HG03342 (cell line): ENCODE data around the gene CELF3.

Experiments
- ATAC-seq: cut with Tn5 transposase; IDR thresholded peaks from one replicate; pipeline ENCODE4 v1.9.1; 2021; ENCODE audit warnings: mild to moderate bottlenecking, moderate library complexity; ENCODE audit not compliant: unreplicated experiment

Gene CELF3

DNA sequence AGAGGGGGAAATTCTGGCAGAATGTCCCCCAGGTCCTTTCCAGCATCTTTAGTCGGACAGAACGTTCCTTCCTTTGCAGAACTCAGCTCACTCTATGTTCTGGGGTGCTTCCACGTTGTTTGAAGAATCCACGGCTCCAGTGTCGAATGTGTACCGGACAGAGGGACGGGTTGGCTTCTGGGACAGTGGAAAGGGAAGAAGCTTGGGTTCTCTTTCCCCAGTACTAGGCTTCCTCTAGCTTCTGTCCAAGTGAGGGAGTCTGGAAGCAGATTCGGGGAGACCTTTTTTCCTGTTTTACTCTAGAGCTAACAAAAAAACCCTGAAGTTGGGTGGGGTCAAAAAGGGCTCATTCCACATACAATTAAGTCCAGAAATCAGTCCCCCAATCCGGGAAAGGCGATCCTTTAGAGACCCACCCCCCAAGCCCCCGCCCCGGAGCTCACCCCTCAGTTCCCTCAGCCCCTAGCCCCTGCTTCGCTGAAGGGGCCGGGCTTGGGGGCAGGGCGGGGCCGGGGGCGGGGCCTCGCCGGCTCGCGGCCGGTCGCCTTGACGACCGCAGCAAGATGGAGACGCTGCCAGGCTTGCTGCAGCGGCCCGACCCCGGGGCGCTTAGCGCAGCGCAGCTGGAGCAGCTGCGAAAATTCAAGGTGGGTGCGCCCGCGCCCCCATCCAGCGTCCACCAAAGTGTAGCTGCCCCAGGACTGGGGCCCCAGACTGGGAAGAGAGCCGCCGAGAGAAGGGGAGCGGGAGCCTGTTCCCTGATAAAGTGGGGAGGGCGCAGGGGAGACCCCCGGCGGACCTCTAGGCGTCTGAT is 4.6 kb upstream of the CELF3 start, which contains the start of gene RIIAD1:
TSS of gene RIIAD1 (plus strand) at position 549 of the 814 bp plus-strand sequence. CDS start at position 564, 15 bp downstream.
- peak; percentile 74 for ATAC-seq

DNA sequence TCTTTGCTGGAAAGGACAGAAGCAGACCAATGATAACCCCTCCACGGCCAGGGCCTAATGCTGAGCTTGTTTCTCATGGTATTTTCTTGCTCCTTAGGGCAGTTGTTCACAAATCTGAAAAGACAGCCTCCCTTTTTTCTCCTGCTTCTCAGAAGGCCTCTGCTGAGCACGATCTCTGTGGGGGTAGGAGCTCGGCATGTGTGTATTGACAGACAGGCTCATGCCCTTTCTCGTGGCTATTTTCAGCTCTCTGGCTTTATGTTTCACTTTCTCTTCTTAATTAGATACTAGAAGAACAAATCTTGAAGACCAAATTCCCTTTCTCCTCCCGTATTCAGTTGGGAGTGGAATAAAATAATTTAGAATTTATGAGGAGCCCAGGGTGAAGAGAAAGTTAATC is 4.0 kb upstream of the CELF3 start:
- no peak for ATAC-seq

DNA sequence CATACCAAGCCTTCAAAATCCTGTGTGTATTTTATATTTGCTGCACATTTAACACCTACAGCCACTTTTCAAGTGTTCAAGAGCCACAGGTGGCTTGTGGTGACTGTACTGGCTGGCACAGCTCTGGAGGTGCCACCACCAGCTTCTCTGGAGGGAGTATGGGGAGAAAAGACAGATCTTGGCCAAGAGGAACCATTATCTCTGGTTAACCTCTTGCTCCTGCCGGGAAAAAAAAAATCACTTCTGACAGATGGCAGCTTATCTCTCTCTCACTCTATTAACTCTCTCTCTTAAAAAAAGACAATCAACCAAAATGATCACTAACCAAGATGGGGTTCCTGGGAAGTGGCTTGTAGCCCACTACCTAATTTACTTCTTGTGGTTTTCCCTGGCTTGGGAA is 3.5 kb upstream of the CELF3 start:
- ATAC-seq, result no peak

DNA sequence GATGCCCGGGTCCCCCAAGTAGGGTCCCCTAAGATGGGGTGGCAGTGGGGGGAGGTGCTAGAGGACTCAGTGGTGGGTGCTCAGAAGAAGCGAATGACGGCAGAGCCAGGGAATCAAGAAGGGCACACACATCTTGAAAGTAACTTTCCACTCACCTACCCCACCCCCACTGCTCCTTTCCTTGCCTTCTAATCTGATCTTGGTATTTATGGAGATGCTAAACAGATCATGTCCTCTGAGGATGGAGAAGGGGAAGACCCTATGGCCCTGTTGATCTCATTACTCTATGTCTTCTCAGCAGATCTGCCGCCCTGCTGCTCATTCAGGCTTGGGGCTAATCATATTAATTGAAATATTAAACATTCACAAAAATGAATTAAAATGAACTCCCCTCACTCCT is 2.1 kb upstream of the CELF3 start:
- ATAC-seq, result no peak

DNA sequence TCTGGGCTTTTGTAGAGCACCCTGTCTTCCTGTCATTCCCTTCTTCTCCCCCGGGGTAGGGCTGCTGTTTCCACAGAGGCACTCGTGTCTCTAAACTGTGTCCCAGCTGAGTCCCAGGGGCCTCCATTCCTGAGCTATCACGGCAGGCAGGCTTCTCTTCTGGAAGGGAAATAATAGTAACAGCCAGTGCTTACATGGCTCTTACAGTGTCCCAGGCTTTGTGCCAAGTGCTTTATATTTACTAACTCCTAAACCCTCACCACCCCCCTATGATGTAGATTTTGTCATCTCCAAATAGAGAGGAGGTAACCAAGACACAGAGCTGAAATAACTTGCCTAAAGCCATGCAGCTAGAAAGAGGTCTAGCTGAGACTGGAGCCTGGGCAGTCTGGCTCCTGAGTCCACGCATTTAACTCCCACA is 1.4 kb upstream of the CELF3 start:
- no peak for ATAC-seq

DNA sequence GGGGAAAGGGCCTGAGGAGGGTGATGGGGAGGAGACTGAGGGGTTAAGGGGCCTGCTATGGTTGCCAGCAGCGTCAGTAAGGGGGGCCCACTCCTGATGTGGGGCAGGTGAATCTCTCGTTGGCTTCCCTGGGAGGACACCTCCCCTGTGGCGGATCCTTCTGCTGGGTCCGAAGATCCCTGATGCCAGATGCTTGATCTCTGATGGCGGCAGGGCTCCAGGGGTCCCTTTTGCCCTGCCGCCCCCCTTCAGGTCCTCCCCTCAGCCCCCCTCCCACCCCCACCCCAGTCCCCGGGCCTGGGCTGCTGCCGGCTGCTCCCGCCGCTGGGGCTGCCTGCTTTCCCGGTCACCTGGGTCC is 219 bp downstream of the CELF3 start:
- ATAC-seq, result no peak

DNA sequence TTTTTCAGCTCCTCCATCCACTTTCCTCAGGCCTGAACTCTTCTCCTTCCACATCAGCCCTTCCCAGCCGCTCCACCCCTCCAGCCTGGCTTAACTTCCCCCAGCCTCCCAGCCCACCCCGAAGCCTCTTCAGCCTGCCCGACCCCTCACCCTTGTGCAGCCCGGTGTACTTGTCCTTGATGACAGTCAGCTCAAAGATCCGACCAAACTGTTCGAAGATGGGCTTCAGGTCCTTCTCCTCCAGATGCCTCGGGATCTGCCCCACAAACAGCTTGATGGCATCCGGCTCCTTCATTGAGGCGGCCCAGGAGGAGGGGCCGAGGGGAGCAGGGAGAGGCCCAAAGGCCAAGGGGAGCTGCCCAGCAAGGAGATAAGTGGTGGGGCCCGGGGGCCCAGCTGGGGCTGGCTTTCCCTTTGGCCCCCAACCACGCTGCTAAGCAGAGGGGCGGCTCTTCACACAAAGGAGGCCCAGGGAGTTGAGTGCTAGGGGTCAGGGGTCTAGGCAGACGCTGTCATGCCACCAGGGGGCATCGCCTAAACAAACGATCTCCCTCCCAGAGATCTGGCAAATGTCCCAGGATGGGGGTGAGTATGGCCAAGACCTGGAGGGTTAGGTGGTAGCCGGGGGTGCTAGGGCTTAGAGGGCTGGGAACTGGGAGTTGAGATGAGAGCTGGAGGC is 738 bp downstream of the CELF3 start:
- no peak for ATAC-seq

DNA sequence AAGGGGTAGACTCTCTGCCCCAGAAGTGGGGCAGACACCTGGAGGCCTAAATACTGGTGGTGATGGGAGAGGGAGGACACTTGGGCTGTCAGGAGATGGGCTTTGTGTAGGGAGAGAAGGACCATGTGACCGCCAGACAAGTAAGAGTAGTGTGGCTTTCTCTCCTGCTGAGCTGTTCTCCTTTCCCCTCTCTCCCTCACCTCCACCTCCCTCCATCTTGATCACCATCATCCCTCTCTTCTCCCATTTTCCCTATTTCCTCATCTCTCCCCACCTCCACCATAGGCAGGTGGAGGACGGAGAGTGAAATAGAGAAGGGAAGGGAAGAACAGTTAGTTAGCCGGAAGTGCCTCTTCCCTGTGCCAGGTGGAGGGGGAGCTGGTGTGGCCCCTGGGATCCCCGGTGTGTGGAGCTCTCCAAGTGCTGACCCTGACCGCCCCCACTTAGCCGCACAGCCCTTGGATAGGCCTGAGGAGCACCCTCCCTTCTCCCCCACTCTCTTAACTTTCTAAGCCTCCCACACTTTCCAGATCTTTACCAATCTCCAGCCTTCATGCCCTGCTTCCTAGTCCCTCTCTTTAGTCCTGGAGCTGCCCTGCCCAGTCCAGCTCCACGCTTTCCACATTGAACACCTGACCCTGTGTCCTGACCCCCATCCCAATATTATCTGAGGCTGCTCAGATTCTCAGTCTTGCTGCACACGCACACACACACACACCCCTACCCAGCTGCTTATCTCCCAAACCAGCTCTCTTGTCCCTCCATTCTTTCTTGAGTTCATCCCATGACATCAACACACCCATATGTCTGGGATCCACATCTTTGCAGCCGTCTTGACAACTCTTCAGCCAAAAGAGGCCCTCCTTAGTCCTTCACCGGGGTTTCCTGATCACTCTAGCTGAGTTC is 1.5 kb downstream of the CELF3 start:
- no peak for ATAC-seq

DNA sequence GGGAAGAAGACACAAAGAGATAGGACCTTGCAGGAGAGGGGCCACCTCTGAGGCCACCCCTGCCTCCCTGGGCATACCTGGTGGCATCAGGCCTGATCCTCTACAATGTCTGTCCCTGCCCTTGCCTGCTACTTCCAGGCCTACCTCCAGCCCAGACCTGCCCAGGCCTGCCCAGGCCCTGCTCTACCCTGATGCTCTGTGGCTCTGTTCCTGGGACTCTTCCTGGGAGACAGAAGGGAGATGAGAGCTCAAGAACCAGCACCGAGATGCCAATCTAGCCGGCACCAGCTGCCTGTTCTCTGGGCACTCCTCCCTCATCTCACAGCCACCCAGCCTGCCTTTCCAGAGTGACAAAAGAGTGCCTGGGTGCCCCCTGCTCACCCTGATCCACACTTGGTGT is 2.7 kb downstream of the CELF3 start:
- no peak for ATAC-seq

DNA sequence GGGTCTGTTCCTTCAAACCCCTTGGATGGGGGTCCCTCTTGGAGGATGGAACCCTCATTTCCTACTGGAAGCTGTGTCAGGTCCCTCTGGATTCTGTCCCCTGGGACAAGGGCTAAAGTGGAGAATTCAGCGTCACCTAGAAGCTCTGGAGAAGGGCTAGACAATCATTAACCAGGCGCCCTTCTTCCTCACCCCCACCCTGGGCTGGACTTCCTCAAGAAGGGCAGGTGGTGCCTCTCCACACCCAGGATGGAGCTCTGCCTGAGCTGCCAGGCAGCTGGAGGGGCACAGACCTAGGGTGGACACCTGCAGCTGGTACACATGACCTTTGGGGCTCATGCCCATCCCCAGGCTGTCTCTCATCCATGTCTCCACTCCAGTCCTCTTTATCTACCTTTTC is 3.6 kb downstream of the CELF3 start:
- no peak for ATAC-seq

DNA sequence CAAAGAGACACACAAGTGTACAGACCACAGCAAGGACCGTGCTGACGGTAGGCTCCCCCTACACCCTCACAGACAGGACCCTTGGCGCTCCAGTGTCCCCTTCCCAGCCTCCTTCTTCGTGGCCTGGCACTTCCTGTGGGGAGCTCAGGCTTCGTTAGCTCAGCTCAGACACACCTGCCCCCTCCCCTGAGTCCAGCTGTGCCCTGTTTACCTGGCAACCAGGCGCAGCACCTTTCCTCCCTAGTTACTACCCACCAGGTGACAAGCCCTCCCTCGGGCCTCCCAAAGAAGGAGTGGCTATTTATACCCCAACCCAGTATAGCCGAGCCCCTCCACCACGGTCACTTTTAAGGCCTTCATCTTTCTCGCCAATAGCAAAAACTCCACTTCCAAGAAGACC is 4.7 kb downstream of the CELF3 start:
- no peak for ATAC-seq

DNA sequence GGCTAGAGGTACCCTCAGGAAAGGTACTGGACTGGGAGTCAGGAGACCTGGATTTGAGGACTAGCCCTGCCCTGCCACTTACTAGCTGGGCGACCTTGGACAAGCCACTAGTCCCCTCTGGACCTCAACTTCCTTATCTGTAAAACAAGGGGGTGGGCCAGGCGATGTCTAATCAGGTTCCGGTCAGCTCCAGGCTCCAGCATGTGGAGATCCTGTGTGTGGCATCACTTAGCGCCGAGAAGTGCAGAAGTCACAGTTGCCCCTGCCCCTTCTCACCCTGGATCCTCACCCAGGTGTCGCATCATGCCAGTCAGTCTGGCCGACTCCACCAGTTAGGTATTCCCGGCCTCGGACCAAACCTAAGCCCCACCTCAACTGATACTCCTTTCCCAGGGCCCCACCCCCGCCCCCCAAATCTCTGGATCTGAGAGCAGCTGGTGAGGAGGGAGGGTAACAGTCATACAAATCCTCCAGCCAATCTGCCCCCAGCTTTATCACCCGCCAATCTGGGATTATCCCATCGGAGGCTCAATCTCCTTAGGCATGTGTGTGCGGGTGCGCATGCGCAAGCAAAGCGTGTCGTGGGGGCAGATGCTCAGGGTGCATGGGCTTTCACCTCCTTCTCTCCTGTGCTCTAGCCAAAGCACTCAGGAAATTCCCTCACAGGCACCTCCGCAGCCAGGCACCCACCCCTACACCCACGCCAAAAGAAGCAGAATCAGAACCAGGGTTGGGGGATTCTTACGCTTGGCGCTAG is 5.4 kb downstream of the CELF3 start:
- no peak for ATAC-seq

DNA sequence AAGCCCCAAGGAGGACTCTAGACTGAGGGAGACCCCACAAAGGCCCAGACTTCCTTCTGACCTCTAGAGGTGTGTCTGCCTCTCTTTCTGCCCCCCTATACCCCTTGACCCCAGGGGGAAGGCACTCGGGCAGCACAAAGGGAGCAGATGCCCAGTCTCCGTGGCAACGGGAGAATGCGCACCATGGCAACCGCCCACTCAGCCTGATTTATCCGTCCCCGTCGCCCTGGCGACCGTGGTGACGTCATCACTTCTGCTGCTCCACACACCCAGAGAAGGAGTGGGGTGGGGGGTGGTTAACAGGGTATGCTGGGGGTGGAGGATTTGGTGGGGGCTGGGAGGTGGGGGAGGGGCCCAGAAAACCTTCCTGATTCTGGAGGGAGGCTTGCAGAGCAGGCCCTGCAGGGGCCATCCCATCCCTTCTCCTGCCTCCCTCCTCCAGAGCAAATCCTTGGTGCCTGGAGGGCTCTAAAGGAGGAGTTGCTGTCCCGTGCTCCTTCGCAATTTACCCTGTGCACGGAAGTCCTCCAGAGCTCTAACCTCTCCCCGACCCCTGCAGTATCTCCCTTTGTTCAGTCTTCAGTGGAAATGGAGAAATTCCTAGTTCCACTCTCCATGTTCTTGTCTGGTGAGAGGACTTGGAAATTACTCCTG is 6.3 kb downstream of the CELF3 start:
- ATAC-seq, result no peak

DNA sequence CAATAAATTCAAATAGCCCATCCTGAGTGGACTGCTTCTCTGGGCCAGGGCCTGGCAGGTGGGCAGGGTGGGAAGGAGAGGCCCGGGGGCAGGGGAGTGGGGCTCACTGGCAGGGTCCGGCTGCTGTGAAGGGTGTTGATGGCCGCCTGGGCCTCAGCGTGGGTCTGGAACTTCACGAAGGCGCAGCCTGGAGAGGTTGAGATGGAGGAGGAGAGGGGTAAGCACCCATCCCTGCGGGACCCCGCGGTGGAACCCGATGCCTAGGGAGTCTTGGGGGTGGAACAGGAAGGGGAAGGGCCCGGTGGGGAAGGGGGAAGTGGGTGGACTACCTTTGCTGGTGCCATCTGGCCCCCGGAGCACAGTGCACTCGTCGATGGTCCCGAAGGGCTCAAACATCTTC is 7.7 kb downstream of the CELF3 start:
- no peak for ATAC-seq

DNA sequence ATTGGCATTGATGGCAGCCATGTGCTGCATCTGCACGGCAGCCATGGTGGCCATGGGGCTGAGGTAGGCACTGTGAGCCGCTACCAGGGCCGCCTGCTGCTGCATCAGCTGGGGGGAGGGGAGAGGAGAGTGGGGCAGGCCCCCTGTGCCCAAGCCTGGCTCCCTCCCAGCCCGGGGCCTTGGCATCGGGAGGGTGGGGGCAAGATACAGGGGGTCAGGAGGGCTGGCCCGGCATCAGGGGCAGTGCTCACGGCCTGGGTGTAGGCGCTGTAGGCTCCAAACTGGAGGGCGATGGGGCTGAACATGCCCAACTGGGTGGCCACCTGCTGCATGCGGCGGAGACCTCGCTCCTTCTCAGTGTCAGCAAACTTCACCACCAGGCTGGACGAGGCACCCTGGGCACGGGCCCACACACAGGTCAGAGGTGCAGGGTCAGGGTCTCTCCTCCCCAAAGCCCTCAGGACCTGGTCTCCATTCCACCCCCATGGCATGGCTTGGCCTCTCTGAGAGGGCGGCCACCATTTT is 9.0 kb downstream of the CELF3 start:
- ATAC-seq, result no peak

DNA sequence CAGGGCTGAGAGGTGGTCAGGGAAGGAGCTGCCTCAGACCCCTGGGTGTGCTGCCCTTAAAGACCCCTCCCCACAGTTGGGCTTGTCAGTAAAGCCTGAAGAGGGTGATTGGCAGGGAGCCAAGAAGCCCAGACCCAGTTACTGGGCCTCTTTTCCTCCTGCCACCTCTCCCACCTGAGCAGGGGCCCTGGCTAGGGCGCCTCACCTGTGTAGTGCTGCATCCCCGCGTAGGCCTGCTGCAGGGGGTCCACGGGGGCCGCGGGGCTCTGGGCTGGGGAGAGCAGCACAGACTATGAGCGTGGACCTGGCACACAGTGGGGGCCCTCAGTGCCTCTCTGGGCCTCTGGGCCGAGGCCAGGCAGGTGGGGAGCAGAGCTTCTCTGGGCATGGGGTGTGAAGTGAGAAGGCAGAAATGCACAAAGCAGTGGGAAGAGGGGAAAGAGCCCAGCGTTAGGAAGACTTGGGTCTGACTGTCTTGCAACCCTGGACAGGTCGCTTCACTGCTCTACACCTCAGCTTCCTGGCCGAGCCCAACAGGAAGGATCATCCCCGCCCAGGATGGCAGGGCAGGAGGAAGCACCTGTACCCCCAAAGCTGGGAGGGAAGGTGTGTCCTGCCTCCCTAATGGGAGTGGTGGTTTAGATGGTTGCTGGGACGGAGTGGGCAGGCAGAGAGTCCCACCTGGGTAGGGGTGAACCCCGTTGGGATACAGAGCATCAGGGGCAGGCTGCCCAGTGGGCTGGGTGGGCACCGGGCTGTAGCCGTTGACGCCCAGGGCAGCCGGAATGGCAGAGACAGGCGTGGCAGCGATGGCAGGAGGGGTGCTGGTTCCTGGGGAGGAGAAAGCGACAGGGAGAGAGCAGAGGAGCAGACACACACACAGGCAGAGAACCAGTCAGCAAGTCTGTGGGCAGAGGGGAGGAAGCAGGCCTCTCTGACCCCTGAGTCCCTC is 9.9 kb downstream of the CELF3 start:
- ATAC-seq, result no peak

DNA sequence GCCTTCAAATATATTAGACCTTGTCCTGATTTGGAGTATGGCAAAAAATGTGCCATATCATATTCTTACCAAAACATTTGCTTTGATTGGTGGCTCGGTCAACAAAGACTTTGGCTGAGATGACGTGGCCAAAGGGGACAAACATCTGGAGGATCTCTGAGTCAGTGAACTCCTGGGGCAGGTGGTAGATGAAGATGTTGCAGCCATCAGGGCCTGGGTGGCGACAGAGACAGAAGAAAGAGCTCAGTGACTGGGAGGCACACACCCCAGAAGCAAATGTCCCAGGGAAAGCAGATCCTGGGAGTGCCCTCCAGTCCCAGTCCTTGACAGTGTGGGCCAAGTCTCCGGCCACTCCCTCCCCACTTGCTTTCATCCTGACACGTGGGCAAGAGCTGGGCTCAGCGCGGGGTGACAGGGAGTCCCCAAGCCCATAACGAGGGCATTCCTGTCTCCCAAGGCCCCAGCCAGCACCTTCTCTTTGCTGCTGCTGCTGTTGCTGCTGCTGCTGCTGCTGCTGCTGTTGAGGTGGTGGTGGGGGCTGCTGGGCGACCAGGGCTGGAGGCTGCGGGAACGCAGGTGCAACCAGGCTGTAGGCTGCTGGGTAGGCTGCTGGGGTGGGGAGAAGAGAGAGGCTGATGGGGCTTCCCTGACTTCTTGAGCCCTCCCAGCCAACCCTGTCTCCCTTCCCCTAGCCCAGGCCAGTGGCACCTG is 10.7 kb downstream of the CELF3 start:
- ATAC-seq, result no peak

DNA sequence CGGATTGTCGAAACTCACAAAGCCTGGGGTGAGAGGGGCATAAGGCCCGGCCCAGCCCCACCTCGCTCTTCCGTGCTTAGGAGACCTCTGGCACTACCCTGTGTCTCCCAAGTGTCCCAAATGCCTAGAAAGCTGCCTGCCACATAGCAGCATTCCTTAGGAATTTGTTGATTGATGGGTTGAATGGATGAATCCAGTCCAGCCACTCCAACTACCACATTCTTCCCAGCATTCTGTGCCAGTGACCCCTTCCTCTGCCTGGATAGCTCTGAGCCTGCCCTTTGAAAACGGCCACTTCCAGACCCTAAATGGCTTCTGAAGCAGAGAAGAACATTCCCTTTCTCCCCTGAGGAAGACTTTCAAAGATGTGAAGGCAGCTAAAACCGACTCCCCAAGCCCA is 11.5 kb downstream of the CELF3 start:
- no peak for ATAC-seq
